ENCODE results near the gene F3.
A peak's percentile ranks its signal among the peaks of the same experiment; 100 is the strongest.

F3 gene

DNA sequence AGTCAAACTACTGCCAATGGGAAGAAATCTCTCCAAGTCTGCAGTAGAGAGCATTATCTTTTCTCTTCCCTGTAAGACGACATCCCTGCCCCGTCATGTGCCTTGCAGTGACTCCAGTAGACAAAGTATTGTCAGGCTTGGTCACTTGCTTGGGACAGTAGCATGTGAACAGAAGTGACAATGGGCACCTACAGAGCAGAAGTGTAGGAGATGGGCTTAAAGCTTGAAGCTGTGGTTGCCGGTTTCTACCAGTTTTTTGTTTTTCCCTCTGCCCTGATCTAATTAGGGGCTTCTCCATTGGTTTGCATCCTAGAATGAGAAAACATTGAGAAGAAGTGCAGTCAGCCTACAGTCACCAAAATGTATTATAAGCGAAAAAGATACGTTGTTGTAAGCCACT, 12.7 kb downstream of the F3 start:
- no peak for DNase-seq (ENCODE audit: low read depth in 1 of 2, low spot score in 1 of 2)

DNA sequence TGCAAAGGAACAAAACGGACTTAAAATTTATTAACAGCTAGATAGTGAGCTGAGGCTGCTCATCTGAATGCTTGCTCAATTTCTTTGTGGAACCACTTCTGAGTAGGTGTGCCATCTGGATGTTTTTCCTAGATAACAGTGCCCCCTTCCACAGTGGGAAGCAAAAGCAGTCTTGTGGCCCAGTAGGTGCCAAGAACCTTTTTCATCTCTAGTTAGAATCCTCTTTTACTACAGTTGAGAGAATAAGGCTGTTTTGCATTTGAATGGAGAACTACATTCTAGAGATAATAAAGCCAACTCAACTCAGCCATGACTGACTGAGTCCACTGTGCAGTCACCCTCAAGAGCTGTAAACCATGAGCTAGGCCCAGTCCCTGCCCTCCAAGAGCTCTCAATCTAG, 13.3 kb downstream of the F3 start:
- DNase-seq (ENCODE audit: low read depth in 1 of 2, low spot score in 1 of 2): no peak

DNA sequence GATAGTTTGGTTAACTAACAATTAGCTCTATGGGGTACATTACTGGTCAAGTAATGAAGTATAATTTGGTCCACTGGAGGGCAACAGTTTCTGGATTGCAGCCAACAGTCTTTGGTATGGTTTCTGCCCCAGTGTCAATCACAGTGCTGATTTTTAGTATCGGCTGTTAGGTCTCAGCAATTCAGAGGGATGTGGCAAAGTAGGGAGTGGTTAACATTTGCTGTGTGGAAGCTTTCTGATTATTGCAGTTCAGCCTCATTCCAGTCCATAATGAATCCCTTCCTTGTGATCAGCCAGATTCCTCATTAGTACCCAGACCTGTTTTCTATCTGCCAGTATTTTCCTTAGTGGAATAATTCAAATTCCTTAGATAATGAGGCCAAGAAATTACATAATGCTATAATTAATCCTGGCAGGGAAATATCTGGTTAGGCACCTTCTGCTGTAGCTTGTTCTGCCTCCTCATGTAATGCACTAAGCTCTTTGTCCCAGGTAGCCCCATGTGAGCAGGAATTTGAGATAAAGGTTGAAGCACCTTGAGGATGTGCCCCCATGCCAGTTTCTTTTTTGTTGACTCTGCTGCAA, 14.0 kb downstream of the F3 start:
- DNase-seq (ENCODE audit: low read depth in 1 of 2, low spot score in 1 of 2): no peak

DNA sequence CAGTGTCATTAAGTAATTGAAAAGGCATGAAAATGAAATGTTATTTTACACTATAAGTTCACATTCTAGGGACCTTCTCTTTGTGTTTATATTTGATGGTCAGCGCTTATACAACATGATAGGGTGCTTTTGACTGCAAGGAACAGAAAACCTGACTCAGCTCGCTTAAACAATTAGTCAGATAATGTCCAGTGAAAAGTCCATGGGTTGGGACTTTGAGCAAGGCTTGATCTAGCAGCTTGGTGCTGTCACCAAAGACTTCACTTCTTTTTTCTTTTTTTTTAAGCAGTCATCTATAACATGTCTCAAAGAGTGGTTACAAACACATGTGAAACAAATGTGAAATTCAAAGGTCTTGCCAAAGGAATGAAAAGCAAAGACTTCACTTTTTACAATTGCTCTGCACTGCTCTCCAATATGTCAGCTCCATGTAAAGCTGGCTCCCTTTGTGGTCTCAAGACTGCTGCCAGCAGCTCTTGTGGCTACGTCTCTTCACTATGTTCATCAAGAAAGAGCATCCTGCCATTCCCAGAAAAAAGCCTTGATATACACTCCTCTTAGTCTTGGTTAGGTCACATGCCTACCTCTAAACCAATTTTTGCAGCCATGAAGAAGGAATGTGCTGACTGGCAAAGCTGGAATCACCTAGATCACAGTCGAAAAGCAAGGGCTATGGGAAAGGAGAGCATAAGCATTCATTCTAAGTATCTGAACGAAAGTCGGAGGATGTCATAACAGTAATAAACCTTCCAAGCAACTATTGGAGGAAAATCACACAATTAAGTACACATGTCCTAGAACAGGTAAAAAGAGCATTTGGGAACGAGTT, 15.2 kb downstream of the F3 start:
- no peak for DNase-seq (ENCODE audit: low read depth in 1 of 2, low spot score in 1 of 2)

DNA sequence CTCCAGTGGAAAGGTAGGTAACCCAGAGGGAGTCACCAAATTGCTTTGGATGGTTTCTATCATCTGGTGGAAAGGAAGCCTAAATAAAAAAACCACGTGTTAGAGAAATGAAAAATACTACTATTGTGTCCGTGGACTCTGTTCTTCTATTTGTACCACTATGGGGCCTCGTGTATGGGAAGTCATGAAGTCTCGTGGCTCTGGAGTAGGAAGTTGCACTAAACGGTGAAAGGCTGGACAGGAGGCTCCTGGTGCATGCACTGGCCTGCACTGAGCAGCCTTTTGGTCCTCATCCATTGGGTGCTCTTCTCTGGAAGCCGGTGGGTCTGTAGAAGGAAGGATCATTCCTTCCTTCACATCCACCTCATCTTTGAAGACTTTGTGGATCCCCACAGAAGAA, 17.0 kb downstream of the F3 start:
- DNase-seq (ENCODE audit: low read depth in 1 of 2, low spot score in 1 of 2): no peak

DNA sequence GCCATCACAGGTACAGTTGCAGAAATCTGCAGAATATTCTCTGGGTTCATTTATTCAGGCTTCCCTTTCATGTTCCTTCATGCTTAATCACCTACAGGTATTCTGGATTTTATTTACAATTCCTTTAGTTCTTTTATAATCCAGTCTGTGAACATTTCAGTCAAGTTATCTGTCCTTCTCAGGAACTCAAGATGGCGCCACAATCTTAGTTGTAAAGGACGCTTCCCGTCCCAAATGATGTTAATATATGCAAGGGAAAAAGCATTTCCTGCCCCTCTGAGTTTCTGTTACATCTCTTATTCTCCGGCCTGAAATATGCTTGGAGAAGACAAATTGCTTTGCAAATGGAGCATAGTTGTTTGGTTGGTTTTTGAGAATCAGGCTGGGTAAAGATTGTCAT, 19.3 kb downstream of the F3 start:
- DNase-seq (ENCODE audit: low read depth in 1 of 2, low spot score in 1 of 2): no peak

DNA sequence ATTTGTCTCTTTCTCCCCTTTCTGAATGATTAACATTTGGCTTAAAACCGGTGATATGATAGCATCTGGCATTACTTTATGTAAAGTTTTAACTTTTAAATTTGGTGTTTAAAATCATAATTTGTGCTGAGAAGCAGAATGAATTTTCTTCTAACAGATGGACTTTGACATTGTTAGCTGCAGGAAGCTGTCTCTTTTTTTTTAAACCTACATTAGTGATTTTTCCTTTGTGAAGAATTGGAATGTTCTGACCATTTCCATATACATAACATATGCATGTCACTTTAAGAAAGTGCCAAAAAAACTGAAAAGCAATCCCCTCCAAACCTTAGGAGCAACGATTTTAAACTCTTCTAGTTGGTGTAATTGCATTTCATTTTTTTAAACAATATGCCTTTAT, 22.2 kb downstream of the F3 start:
- no peak for DNase-seq (ENCODE audit: low read depth in 1 of 2, low spot score in 1 of 2)

DNA sequence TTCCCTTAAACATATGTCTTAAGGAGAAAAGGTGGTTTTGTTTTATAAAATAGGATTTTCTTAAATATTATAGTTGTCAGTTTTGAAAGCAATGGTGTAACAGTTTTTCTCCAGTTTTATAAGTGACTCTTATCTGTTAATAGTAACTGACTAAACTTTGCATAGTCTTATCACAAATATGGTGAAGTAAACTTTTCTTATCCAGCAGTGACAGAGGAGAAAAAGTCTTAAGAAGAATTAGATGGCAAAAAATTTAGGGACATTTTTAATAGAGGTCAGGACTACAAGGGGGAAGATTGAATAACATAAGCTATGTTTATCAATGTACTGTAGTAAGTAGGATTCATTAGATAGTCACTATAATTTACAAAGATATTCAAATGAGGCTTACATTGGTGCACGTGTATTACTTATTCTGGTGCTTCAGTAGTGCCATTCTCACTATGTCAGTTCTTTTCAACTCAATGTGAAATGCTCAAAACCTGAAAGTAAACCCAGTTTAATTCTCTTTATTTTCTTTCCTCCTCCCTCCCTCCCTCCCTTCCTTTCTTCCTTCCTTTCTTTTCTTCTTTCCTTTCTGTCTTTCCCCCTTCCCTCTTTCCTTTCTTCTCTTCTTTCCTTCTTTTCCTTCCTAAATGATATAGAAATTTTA, 26.1 kb downstream of the F3 start:
- no peak for DNase-seq (ENCODE audit: low read depth in 1 of 2, low spot score in 1 of 2)

DNA sequence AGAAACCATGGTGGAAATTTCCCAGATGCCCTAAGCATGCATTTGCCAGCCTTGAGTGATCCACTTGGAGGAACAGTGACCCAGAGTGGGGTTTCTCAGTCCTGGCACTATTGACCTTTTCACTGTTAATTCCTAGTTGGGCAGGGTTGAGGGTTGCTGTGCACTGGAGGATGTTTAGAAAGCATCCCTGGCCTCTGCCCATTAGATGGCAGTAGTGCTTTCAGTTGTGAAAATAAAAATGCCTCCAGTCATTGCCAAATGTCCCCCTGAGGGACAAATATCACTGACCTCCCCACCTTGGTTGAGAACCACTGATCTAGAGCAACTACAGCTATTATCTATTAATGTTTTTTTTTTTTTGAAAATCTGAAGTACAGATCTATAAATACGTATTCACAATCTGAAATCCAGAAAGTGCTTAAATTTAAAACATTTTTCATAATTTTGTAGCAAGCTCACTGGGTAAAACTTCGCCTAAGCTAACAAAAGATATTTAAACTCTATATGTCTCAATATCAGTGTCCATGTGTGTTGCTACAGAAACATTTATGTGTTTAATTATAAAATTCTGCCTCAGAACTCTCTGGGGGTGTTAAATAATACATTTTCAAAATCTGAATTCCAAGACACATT, 27.3 kb downstream of the F3 start:
- DNase-seq (ENCODE audit: low read depth in 1 of 2, low spot score in 1 of 2): no peak

DNA sequence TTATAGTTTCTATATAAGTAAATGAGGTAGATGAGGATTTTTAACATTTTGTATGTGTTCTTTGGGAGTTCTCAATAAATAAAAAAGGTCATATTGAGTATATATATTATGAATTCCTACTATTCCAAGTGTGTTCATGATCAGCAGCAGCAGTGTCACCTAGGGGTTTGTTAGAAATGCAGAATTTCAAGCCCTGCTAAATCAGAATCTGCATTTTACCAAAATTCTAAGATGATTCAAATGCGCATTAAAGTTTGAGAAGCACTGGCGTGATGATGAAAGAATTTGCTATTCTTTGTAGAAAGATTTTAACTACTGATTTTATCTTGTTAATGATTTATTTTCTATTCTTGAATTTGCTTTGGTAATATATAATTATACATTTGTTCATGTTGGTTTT, 28.7 kb downstream of the F3 start:
- no peak for DNase-seq (ENCODE audit: low read depth in 1 of 2, low spot score in 1 of 2)

DNA sequence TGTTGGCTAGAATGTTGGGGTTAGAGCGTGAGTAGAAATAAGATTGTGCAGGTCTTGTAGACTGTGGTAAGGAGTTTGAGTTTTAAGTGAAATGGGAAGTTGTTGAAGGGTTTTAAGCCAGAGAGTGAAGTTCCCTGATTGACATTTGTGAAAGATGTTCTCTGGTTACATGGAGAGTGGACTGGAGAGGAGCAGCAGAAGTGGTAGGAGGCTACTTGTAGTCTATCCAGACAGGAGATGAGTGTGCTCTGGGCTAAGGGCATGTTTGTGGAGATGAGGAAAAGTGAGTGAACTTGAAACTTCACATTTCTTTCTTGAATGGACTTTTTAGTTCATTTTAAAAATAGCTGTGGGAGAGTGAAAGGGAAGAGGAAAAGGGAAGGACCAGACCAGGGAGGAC, 37.0 kb downstream of the F3 start:
- no peak for DNase-seq (ENCODE audit: low read depth in 1 of 2, low spot score in 1 of 2)

DNA sequence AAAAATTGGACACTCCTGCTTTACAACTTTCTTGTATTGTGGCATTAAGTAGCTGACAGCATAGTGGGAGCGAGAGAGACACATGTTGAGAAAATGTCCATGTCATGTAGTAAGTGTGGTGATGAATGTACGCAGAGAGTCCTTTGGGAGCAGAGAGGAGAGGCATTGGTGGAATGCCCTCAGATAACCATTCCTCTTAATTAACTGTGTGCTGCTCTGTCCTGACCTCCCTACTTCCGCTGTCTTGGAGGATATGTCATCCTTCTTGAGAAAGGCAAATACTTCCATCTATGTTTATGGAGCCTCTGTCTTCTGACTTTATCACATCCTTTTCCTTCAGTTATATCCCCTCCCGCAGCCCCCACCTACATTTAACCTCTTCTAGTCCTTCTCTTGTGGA, 38.4 kb downstream of the F3 start:
- DNase-seq (ENCODE audit: low read depth in 1 of 2, low spot score in 1 of 2): no peak

DNA sequence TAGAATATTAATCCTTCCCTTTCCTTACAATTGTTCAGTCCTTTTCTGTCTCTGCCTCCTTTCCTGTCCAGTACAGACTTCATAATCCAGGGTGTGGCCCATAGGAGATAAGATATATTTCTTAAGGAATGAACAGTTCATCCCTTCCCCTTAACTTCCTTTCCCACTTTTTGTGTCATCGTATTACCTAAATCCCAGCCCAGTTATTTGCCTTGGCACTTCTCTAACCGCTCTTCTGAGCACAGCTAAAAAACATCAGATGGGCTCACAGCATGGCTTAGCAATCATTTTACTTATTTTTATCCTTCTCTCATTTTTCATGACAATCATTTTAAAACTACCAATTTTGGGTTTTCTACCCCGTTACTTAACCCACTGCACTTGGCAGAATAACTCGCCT, 39.6 kb downstream of the F3 start:
- DNase-seq (ENCODE audit: low read depth in 1 of 2, low spot score in 1 of 2): no peak

DNA sequence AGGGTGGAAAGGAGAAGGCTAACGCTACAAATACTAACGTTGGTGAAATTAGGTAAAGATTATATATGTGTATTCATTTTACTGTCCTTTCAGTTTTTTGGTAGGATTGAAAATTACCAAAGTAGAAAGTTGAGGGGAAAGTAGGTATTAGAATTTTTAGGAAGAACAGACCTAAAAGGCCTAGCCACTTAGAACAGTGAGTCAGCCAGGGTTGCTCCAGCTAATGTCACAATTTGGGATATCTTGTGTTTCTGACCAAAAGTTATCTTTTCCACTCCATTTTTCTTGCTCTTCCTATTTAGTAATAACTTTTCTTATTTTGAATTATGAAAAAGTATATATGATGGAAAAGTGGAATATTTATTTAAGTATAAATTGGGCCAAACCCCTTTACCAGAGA, 40.1 kb downstream of the F3 start:
- DNase-seq (ENCODE audit: low read depth in 1 of 2, low spot score in 1 of 2): no peak

DNA sequence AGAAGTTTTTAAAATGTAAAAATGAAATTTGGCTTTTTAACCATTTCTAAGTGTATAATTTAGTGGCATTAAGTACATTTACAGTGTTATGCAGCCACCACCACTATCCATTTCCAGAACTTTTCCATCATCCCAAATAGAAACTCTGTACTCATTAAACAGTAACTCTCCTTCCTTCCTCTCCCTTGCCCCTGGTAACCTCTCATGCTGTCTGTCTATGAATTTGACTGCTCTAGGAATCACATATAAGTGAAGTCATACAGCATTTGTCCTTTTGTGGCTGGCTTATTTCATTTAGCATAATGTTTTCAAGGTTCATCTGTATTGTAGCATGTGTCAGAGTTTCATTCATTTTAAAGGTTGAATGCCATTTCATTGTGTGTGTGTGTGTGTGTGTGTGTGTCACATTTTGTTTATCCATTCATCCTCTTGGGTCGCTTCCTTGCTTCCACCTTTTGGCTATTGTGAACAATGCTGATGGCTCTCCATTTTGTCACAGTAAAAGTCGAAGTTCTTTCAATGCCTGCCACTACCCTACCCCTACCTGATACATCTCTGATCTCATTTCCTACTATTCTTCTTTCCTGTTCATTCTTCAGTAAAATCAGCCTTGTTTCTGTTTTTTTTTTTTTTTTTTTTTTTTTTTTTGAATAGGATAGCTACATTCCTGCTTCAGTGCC, 45.3 kb downstream of the F3 start:
- DNase-seq (ENCODE audit: low read depth in 1 of 2, low spot score in 1 of 2): no peak

DNA sequence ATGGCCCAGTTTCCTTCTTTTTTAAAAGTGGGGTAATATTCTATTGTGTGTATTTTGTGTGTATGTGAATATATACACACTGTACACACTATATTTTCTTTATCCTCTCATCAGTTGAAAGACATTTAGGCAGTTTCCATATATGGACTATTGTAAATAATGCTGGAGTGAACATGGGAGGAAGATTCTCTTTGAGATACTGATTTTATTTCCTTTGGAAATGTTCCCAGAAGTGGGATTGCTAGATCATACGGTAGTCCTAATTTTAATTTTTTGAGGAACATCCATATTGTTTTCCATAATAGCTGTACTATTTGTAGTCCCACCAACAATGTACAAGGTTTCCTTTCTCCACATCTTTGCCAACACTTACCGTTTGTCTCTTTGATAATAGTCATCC, 51.0 kb downstream of the F3 start:
- DNase-seq (ENCODE audit: low read depth in 1 of 2, low spot score in 1 of 2): no peak

DNA sequence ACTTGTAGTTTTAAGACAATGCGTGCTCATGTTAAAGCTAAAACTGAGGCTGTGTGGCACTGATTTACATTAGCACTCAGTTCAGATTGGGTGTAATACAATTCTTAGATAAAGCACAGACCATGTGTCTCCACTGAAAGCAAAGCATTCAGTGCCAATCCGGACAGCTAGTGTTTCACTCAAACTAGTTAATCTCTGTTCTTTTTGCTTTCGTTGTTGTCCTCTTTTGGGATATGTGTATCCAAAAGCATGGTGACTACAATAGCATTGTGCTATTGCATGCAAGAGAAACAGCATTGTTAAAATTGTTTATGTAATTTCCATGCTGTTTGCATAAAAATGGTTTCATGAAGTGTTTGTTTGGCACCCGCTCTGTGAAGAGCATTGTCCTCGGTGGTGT, 54.6 kb downstream of the F3 start:
- no peak for DNase-seq (ENCODE audit: low read depth in 1 of 2, low spot score in 1 of 2)

DNA sequence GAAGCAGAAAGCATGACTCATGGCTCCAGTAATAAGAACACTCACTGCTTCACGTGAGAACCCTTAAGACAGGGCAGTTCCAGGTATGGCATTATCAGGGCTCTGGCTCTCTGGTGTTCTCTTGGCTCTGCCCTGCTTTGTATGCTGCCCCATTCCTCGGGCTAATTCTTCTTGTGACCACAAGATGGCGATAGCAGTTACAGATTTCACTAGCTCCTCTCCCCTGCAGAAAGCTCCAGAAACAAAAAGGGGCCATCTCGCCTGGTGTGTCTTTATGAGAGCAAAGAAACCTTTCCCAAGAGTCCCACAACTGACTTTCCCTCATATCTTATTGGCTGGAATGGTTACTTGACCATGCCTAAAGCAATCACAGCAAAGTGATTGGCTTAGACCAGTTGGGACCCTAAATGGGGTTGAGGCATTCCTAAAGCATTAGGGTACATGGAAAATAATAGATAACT, 60.1 kb downstream of the F3 start:
- peak in 1 of 2 donors; percentile 39 for DNase-seq (ENCODE audit: low read depth in 1 of 2, low spot score in 1 of 2)

DNA sequence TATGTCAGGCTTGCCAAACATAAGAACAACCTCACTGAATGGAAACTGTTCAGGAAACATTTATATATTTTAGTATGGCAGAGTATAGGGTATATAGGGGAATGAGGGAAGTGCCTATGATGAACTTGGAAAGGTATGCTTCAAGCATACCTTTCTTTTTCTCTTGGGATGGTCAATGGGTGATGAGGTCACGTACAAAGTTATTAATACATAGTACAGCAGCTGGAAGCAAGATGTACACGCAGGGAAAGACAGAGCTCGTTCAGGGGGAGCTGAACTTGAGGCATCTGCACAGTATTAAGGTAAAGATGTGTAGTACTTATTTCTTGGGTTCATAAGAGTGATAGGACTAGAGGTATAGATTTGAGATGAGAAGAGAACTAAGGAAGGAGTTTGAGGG, 61.9 kb downstream of the F3 start:
- DNase-seq (ENCODE audit: low read depth in 1 of 2, low spot score in 1 of 2): no peak
